ENCODE measurements around the gene PLEKHG4B. TPM values are rescaled to one million over a fixed set of nuclear protein-coding genes. Genes with fewer than 3 reads are reported as not detected.

Gene PLEKHG4B
- polyA plus RNA-seq, 1 of the 3 experiments (the other 2 are of a cell fraction): 0.18 TPM

DNA sequence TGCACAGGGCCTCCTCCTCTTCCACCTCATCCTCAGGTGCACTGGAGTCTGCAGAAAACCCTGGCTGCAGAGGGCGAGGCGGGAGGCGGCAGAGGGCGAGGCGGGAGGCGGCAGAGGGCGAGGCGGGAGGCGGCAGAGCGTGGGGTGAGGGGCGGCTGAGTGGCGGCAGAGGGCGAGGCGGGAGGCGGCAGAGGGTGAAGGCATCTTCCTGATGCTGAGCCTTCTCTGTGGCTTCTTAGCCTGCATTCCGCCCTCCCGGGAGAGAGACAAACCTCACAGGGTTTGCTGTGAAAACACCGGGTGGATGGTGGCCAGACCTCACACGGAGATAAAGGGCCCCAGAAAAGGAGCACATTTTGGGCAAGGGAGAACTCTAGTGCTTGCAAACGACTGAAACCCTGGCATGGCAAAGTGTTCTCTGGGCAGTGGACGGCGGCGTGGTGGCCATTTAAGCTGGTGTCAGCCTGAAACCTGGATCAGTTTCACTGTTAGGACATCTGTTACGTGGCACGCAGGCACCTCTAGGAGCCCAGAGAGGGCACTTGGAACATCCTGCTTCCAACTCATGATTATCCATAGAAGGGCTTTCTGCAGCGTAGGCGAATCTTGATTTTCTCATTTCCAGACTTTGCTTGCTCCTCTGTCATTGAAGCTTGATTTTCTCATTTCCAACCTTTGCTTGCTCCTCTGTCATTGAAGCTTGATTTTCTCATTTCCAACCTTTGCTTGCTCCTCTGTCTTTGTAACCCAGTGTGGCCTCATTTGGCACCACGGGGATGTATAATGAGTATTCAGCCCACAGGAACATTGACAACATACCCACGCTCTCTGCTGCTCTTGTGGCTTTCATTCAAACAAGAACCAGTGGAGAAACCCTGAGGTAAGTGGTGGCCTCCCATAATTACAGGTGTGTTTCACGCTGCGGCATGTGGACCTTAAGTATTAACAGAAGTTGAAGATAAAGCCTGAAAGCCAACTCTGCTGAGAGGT, 16.3 kb upstream of the PLEKHG4B start:
- Histone ChIP-seq H3K36me3 (replicated peaks in 1 of 2; ENCODE audit: control insufficient read depth in 1 of 2, insufficient read depth in 2 of 2, low read length in 1 of 2) (no peaks in the 10 kb centered on the region), H3F3A (replicated peaks; ENCODE audit: insufficient read depth) (no peaks in the 10 kb centered on the region), H3K9me2 (no peaks in the 10 kb centered on the region), H3K79me2 (ENCODE audit: insufficient read depth) (no peaks in the 10 kb centered on the region), H3K27ac (ENCODE audit: low read depth in 2 of 2, low read length in 1 of 2) (no peak overlapping the region), H3K9me3 (no peaks in the 10 kb centered on the region), H3K4me2 (no peak overlapping the region), H3K9ac (no peak overlapping the region), H3K4me1 (ENCODE audit: control insufficient read depth in 1 of 2, insufficient read depth in 2 of 2, low read depth in 1 of 2, low read length in 1 of 2) (no peaks in the 10 kb centered on the region; a peak in 1 of 4 replicates), H4K20me1 (ENCODE audit: insufficient read depth) (no peaks in the 10 kb centered on the region), H3K4me3 (ENCODE audit: low read depth in 2 of 2, low read length in 1 of 2) (no peak overlapping the region), H2AFZ (ENCODE audit: low read depth) (no peak overlapping the region), H3K27me3 (ENCODE audit: insufficient read depth) (peaks cover 30% of the 10 kb centered on the region; the same call in 1 of the 2 replicates)
- 69% methylated on average over 29 of the region's 31 CpGs for WGBS (ENCODE audit: low lambda C conversion rate)
- POLR2A ChIA-PET: no interaction called here
- no peak for TF ChIP-seq TEAD4 (IDR thresholded peaks at IDR 0.05; ENCODE audit: borderline replicate concordance, insufficient read depth)
- TF ChIP-seq, protein P1, sequence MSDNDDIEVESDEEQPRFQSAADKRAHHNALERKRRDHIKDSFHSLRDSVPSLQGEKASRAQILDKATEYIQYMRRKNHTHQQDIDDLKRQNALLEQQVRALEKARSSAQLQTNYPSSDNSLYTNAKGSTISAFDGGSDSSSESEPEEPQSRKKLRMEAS (IDR thresholded peaks at IDR 0.05; ENCODE audit: low read depth): no peak
- TF ChIP-seq RAD21 (IDR thresholded peaks at IDR 0.05; ENCODE audit: low read length): no peak
- TF ChIP-seq GABPA (IDR thresholded peaks at IDR 0.05; ENCODE audit: low read depth): no peak
- DNase-seq: no peak
- CTCF ChIA-PET: no interaction called here

DNA sequence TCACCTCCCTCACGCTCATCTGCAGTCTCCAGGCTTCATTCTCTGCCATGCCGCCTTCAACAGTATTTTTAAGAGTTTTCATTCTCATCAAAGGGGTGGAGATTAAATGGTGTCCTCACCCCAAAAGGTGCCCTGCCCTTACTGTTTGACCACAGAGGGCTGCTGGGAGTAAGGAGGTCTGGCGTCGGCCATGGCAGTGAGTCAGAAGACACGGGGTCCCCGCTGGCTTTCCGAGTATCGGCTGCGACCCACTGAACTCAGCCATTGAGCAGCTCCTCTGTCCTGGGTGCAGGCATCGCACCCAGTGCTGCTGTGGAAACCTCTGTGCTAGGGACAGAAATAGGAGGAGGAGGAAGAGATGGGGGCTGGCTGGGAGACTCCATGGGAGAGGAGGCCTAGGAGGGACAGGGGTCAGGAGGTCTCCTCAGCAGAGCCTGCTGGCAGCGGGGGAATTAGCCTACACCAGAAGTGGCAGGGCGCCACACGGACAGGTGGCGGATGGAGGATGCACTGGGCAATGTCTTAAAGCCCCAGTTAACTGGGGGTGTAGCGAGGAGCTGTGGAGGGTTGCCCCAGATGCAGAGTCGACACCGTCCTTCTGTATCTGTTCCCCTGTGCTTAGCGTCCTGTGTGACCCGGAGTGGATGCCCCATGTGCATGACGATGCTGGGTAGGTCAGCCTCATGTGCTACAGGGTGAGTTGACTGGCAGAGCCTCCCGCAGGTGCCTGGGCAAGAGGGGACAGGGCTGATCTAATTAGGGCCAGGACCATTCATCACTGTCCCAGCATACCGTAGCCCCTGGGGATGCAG, 15.4 kb upstream of the PLEKHG4B start:
- Histone ChIP-seq H3F3A (replicated peaks; ENCODE audit: insufficient read depth) (no peaks in the 10 kb centered on the region), H3K9me2 (no peaks in the 10 kb centered on the region), H2AFZ (ENCODE audit: low read depth) (no peak overlapping the region), H3K36me3 (replicated peaks in 1 of 2; ENCODE audit: control insufficient read depth in 1 of 2, insufficient read depth in 2 of 2, low read length in 1 of 2) (no peaks in the 10 kb centered on the region), H4K20me1 (ENCODE audit: insufficient read depth) (no peaks in the 10 kb centered on the region), H3K79me2 (ENCODE audit: insufficient read depth) (no peaks in the 10 kb centered on the region), H3K27ac (ENCODE audit: low read depth in 2 of 2, low read length in 1 of 2) (no peak overlapping the region), H3K4me2 (no peak overlapping the region), H3K9me3 (no peaks in the 10 kb centered on the region), H3K4me3 (ENCODE audit: low read depth in 2 of 2, low read length in 1 of 2) (no peak overlapping the region), H3K9ac (no peak overlapping the region), H3K27me3 (ENCODE audit: insufficient read depth) (peaks cover 25% of the 10 kb centered on the region; the same call in 1 of the 2 replicates), H3K4me1 (ENCODE audit: control insufficient read depth in 1 of 2, insufficient read depth in 2 of 2, low read depth in 1 of 2, low read length in 1 of 2) (no peaks in the 10 kb centered on the region; a peak in 1 of 4 replicates)
- ChIA-PET POLR2A (no interaction called here), CTCF (no interaction called here)
- DNase-seq: no peak
- 52% methylated on average over 21 of the region's 22 CpGs for whole genome bisulfite sequencing (ENCODE audit: low lambda C conversion rate)
- TF ChIP-seq, protein P2, sequence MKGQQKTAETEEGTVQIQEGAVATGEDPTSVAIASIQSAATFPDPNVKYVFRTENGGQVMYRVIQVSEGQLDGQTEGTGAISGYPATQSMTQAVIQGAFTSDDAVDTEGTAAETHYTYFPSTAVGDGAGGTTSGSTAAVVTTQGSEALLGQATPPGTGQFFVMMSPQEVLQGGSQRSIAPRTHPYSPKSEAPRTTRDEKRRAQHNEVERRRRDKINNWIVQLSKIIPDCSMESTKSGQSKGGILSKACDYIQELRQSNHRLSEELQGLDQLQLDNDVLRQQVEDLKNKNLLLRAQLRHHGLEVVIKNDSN (IDR thresholded peaks at IDR 0.05; ENCODE audit: borderline replicate concordance, low read depth): no peak
- TF ChIP-seq, protein P3, sequence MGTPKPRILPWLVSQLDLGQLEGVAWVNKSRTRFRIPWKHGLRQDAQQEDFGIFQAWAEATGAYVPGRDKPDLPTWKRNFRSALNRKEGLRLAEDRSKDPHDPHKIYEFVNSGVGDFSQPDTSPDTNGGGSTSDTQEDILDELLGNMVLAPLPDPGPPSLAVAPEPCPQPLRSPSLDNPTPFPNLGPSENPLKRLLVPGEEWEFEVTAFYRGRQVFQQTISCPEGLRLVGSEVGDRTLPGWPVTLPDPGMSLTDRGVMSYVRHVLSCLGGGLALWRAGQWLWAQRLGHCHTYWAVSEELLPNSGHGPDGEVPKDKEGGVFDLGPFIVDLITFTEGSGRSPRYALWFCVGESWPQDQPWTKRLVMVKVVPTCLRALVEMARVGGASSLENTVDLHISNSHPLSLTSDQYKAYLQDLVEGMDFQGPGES (IDR thresholded peaks at IDR 0.05; ENCODE audit: low read depth, low read length): no peak
- TF ChIP-seq YY1 (IDR thresholded peaks at IDR 0.05; ENCODE audit: low read depth) (no peak), RCOR1 (IDR thresholded peaks at IDR 0.05; ENCODE audit: low read length) (no peak), MEF2A (IDR thresholded peaks at IDR 0.05; ENCODE audit: borderline replicate concordance, low read depth) (no peak), EZH2phosphoT487 (IDR thresholded peaks at IDR 0.05; ENCODE audit: borderline replicate concordance, low read depth) (no peak), POLR2AphosphoS5 (IDR thresholded peaks at IDR 0.05; ENCODE audit: low read depth, low read length) (no peak), TAF1 (IDR thresholded peaks at IDR 0.05; ENCODE audit: borderline replicate concordance, low read depth, low read length) (no peak), TCF12 (IDR thresholded peaks at IDR 0.05) (no peak), SIN3A (IDR thresholded peaks at IDR 0.05; ENCODE audit: borderline replicate concordance, low read depth, low read length) (no peak), MXI1 (IDR thresholded peaks at IDR 0.05; ENCODE audit: low read depth, low read length) (no peak), FOSL2 (IDR thresholded peaks at IDR 0.05; ENCODE audit: borderline replicate concordance, low read depth) (no peak), FOXM1 (IDR thresholded peaks at IDR 0.05; ENCODE audit: low read depth) (no peak)
- TF ChIP-seq, protein P4, sequence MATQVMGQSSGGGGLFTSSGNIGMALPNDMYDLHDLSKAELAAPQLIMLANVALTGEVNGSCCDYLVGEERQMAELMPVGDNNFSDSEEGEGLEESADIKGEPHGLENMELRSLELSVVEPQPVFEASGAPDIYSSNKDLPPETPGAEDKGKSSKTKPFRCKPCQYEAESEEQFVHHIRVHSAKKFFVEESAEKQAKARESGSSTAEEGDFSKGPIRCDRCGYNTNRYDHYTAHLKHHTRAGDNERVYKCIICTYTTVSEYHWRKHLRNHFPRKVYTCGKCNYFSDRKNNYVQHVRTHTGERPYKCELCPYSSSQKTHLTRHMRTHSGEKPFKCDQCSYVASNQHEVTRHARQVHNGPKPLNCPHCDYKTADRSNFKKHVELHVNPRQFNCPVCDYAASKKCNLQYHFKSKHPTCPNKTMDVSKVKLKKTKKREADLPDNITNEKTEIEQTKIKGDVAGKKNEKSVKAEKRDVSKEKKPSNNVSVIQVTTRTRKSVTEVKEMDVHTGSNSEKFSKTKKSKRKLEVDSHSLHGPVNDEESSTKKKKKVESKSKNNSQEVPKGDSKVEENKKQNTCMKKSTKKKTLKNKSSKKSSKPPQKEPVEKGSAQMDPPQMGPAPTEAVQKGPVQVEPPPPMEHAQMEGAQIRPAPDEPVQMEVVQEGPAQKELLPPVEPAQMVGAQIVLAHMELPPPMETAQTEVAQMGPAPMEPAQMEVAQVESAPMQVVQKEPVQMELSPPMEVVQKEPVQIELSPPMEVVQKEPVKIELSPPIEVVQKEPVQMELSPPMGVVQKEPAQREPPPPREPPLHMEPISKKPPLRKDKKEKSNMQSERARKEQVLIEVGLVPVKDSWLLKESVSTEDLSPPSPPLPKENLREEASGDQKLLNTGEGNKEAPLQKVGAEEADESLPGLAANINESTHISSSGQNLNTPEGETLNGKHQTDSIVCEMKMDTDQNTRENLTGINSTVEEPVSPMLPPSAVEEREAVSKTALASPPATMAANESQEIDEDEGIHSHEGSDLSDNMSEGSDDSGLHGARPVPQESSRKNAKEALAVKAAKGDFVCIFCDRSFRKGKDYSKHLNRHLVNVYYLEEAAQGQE (IDR thresholded peaks at IDR 0.05; ENCODE audit: low read depth, low read length): no peak

Measured in SK-N-SH (cell line).